Cardiac septum (tissue), 1 donor: ENCODE measurements around the gene GJD4. TPM values are rescaled to one million over a fixed set of nuclear protein-coding genes. Genes with fewer than 3 reads are reported as not detected.

Source experiments
- DNase-seq: peaks from one replicate; pipeline ENCODE4 v3.0.0-alpha.2; 2020; ENCODE audit warnings: low spot score
- intact Hi-C: fragments of 100-400 bp; cut with DNase I; formaldehyde crosslinking; loops from one replicate; pipeline ENCODE4 v1.14.0; 2022
- total RNA-seq: library from RNA; stranded (reverse); fragmentation: NEBNext Ultra II Directional; extraction: Animal tissue kit (Norgen Biotek cat#: 25700); gene quantifications from one replicate; pipeline ENCODE4 v1.2.1, GENCODE V29; 2021
- donor health status: DM: no; HTN: no; CAD: no.

GJD4 gene
- total RNA-seq, 1 donor from 2014 or later, result not detected

DNA sequence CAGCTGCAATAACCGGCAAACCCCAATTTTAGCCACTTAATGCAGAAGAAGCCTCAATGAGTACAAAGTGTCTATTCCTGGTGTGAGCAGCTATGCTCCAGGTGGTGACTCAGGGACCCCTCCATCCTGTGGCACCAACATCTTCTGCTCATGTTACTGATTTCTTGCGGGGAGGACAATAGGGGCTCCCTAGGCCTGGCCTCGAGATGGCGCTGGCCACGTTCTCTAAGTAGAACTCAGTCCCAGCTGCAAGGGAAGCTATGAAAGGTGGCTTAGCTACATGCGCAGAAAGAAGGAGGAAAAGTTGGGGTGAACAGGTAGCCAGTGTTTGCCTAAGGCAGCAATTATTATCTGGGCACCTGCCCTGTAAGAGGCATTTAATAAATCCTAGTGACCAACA lies 6.6 kb downstream of the GJD4 start:
- intact Hi-C loops, result no loop called here
- DNase-seq, result no peak

DNA sequence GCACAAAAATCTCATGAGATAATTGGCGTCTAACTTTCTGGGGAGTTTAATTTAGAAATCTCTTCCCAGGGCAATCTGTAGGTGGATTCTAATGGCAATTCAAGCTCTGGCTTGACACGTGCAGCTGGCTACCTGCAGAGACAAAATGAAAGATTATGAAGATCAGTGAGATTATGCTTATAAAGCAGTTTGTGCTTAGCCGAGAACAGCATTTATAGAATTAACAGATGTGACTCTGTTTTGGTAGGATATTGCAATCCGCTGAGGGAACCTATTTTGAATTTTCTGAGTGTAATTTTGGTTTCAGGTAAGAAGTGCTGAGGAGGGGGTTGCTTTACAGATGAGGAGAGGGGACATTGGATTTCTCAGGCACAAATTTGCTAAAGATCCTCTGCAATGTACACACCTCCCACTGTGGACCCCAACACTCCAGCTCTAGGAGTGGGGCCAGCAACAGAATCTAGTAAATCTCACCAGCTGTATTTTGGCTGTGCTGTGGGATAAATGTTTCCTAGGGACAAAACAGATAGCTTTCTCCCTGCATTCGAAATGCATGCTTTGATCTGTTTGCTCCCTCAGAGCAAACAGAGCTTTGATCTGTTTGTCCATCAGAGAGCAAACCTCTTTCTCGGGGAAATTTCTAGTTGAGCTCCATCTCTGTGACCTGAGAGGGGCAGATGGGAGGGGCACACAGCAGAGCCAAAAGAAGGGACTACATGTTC lies 7.4 kb downstream of the GJD4 start:
- no peak for DNase-seq
- intact Hi-C loops, result no loop called here

DNA sequence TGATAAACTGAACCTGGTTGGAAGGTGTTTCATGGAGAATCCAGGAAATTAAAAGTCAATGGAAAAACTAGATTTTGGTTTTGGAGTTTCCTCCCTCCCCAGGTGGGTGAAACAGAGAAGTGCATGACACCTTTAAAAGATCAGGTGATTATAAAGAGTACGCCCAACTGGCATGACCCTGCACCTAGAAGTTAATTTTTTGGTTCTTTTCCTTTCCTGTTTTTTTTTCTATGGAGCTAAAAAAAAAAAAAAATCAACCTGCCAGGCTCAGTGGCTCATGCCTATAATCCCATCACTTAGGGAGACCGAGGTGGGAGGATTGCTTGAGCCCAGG lies 7.9 kb downstream of the GJD4 start:
- DNase-seq, result no peak
- intact Hi-C loops, result no loop called here

DNA sequence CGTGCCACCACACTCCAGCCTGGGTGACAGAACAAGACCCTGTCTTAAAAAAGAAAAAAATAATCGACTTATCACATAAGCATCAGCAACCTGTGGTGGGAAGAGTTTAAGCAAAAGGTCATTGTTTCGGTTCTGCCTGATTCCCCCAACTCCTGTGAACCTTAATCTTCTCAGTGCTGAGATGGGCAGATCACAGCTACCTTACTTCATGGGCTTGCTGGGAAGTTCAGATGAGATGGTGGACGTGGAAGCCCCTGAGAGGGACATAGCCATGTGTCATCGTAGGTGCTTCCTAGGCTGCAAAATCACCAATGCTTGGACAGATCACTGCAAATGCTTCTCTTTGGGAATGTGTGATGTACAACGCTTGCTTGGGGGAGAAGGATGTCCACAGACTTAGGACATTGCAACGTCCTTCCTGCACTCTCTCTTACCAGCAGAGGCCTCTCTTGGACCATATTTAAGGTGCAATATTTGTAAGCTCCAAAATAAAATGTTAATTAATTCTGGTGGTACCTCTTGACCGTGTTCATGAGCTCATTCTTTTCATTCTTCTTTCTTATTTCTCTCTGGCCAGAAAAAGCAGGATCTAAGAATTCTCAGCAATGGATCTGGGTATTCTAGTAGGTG lies 8.6 kb downstream of the GJD4 start:
- intact Hi-C loops, result no loop called here
- DNase-seq, result no peak

DNA sequence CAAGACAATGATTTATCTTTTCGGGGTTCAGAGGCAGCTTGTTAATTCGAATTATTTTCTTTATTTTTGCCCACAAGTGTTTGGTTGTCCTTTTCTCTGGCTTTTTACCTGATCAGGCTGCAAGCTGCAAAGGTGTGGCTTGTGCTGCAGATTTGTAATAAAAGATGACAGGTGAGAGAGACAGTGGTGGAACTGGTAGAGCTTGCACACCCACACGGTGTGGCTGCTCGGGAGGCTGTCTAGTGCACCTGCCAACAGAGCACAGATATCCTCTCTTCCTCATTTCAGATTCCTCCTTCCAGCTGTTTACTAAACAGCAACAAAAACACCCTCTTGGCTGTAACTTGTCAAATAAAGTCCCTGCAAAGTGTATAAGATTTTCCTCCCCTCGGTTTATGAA lies 9.2 kb downstream of the GJD4 start:
- DNase-seq, result no peak
- intact Hi-C loops, result no loop called here

DNA sequence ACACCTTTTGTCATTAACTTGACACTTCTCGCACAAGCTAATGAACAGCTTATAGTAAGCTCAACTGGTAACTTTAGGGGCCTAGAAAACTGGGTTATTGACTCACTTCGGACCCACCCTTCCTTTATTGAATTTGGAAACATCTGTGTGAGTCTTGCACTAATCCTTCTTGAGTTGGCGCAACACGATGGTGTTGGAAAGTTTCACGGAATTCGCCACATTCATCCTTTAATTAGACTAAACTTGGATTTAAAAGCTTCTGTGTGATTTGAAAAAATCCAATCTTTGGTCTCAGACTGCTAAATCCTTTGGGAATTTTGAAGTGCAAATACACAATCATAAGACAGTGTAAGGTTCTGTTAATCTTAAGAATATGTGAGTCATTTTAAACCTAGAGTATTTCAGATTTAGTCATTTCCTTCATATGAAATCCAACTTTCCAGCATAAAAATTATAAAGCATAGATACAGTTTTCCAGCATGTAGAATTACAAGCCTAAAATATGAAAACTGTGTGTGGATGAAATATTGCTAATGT lies 21.9 kb downstream of the GJD4 start:
- intact Hi-C loops, result no loop called here
- DNase-seq, result no peak

DNA sequence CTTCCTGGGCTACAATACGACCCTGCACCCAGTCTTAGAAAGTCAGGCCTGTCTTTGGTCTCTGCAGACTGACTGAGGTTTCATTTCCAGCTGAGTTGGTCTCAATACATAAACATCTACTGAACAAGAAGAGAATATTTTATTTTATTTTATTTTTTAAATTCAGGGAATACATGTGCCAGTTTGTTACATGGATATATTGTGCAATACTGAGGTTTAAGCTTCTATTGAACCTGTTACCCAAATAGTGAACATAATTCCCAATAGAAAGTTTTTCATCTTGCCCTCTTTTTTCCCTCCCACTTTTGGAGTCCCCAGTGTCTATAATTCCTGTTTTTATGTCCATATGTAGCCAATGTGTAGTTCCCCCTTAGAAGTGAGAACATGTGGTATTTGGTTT lies 26.3 kb downstream of the GJD4 start:
- DNase-seq, result no peak
- intact Hi-C loops, result no loop called here

DNA sequence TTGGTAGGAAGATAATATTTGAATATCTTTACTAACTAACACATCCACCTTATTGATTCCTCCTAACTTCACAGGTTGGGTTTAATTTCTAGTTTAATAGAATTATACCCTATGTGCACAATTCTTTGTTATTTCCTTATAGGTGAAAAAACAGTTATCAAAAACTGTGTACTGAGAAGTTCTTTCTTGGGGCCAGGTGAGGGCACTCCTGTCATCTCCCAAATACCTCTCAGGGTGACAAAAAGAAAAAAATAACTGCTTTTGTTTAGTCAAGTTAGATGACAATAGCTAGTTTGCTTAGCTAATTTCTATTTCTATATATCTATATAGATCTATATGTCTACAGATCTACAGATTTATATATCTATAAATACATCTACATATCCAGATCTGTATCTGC lies 26.9 kb downstream of the GJD4 start:
- intact Hi-C loops, result no loop called here
- no peak for DNase-seq

DNA sequence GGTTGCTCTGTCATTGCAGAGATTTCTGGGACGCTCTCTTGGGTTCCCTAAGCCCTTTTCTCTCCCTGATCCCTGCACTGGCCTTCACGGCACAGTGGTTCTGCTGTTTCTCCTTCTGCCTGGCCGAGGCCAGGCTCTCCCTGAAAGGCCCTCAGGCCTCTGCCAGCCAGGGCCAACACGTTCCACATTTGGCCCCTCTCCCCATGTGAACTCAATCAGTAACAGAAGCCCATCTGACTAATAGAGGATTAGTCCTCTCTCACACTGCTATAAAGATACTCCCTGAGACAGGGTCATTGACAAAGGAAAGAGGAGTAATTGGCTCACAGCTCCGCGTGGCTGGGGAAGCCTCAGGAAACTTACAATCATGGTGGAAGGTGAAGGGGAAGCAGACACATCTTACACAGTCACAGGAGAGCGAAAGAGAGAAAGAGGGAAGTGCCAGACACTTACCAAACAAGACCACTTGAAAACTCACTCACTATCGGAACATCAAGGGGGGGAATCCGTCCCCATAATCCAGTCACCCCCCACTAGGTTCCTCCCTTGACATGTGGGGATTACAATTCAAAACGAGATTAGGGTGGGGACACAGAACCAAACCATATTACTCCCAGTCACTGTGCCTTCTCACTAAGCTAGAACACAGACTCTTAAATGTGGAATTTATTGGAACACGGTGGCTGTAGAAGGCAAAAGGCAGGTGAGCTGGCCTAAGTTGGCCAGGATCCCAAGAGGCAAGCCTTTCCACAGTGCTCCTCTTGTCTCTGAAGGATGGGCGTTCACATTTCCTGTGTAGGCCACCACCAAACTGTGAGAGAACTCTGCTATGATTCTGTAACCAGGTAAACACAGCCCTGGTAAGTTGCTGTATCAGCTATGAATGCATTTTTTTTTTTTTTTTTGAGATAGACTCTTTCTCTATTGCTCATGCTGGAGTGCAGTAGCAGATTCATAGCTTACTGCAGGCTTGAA lies 28.2 kb downstream of the GJD4 start:
- DNase-seq, result peak; percentile 51
- intact Hi-C loops, result no loop called here

DNA sequence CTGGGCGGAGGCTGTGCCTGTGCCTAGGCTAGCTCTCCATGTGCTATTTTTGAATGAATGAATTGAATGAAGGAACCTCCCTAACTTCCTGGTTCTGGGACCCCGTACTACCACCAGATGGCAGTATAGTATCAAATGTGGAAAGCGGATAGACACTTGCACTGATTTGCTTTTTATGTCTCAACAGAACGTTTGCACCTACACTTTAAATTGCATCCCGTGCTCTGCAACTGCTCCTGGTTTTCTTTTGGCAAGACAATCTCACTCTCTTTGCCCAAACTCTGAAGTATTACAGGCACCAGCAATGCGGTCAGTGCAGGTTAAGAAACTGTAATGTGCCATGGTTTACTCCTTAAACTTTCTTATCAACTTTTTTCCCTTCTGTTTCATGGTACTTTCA lies 30.4 kb downstream of the GJD4 start:
- intact Hi-C loops, result loop anchor here (2.0 to 5.0 kb wide), 2 partner anchors 1143 to 1242 kb away; no protein-coding TSS in a partner anchor
- no peak for DNase-seq

DNA sequence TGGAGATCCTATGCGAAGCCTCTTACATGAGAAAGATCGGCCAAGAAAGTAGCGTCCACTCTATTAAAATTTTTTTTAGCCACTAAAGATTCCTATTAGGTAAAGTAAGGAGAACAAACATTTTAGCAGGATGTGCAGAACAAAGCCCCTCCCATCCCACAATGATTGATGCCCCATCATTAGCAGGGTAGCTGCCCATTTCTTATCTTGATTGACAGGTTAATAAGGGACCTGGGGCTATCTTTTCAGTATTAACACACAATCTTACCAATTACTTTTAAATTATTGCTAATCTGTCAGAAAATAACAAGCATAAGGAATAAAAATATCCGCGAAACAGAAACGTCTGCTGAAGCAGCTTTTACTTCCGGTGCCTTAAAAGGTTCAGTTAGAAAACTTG lies 31.8 kb downstream of the GJD4 start:
- no peak for DNase-seq
- intact Hi-C loops, result loop anchor here (5.0 kb wide), 1 partner anchor 1240 kb away; no protein-coding TSS in a partner anchor

DNA sequence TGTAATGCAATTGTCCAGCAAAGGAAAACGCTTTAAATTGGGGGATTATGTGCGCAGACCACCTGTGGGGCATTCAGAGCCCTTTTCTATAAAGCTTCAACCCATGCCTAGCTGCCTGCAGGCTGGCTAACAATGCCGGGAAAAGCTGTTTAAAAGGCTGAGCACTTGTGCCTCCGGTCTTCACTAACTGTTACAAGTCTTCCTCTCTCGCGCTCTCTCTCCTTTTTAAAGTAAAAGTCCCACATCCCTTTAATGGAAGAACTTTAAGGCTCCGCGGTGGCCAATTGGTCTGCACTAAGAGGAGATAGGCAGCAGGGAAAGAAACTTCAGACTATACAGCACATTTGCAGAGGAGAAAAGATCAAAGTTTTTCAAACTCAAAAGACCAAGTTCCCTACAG lies 32.3 kb downstream of the GJD4 start:
- no peak for DNase-seq
- intact Hi-C loops, result loop anchor here (5.0 kb wide), 1 partner anchor 1240 kb away; no protein-coding TSS in a partner anchor

DNA sequence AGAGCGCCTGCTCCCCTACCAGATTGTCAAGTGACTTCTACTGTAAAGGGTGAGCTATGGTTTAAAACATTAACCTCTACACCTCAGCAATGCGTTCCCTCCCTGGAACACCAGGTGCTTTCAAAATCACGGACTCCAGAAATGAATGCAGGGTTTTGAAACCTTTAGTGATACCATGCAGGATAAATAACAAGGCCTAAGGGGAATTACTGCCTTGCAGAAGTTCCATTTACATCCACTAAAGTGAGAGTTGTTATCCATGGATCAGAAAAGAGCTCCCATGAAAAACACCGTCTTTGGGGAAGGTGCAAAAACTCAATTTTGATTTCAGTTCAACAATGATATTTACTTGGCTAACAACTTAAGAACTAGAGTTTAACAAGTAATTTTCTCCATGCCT lies 33.0 kb downstream of the GJD4 start:
- intact Hi-C loops, result loop anchor here (5.0 kb wide), 1 partner anchor 1239 kb away; no protein-coding TSS in a partner anchor
- DNase-seq, result no peak

DNA sequence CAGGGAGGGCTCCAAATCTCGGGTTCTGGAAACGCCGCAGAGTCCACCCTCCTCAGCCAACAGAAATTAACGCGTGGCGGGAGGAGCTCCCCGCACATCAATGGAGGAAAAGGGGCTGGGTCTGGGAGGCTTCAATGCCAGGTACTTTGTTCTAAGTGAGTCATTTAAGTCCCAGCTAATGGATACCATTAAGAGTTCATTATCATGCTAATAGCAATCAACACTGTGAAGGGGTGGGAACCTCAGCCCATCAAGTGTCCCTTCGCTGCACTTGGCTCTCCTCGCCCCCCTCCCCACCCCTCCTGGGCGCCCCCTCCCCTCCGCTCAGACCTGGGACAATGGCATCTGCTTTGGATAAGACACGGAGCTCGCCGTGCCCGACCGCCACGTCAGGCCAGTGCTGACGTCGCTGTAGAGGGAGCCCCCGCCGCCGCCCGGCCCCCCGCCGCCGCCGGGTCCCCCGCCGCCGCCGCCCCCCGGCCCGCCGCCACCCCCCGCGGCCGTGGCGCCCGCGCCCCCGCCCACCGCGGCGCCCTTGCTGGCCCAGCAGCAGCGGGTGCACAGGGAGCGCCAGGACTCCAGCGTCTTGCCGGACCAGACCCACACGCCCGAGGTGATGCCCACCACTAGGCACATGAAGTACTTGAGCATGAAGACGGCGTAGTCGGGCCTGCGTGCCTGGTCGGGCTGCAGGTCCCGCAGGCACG lies 34.0 kb downstream of the GJD4 start:
- DNase-seq, result no peak
- intact Hi-C loops, result loop anchor here (5.0 kb wide), 1 partner anchor 1238 kb away; no protein-coding TSS in a partner anchor

DNA sequence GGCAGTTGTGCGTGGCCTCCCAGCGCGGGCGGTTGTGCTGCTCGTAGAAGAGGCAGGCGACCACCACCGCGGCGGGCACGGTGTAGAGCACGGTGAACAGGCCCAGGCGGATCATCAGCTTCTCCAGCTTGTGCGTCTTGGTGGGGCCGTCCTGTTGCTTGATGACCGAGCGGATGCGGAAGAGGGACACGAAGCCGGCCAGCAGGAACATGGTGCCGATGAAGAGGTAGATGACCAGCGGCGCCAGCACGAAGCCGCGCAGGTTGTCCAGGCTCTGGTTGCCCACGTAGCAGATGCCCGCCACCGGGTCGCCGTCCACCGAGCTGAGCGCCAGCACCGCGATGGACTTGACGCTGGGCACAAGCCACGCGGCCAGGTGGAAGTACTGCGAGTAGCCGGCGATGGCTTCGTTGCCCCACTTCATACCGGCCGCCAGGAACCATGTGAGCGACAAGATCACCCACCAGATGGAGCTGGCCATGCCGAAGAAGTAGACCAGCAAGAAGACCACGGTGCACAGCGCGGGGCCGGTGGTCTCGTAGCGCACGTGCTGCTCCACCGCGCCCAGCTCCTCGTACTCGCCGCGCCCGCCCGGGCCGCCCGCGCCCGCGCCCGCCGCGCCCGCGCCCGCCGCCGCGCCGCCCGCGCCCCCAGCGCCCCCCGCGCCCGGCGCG lies 34.7 kb downstream of the GJD4 start:
- intact Hi-C loops, result loop anchor here (5.0 to 10.0 kb wide), 5 partner anchors 188 to 1237 kb away; no protein-coding TSS in a partner anchor
- no peak for DNase-seq

DNA sequence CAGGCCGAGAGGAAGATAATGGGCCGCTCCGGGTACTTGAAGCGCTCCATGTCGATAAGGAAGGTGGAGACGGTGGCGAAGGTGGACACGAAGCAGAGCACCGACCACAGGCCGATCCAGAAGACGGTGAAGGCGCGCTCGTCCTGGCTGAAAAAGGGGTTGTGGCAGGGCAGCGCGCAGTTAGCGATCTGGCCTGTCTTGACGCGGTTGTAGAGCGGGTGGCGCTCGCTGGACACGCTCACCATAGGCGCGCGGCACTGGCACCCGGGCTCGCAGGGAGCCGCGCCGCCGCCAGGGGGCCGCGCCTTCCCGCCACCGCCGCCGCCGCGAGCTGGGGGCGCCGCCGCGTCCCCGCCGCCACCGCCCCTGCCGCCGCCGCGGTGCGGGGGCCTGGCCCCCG lies 35.3 kb downstream of the GJD4 start:
- no peak for DNase-seq
- intact Hi-C loops, result loop anchor here (5.0 to 10.0 kb wide), 4 partner anchors 188 to 852 kb away; no protein-coding TSS in a partner anchor

DNA sequence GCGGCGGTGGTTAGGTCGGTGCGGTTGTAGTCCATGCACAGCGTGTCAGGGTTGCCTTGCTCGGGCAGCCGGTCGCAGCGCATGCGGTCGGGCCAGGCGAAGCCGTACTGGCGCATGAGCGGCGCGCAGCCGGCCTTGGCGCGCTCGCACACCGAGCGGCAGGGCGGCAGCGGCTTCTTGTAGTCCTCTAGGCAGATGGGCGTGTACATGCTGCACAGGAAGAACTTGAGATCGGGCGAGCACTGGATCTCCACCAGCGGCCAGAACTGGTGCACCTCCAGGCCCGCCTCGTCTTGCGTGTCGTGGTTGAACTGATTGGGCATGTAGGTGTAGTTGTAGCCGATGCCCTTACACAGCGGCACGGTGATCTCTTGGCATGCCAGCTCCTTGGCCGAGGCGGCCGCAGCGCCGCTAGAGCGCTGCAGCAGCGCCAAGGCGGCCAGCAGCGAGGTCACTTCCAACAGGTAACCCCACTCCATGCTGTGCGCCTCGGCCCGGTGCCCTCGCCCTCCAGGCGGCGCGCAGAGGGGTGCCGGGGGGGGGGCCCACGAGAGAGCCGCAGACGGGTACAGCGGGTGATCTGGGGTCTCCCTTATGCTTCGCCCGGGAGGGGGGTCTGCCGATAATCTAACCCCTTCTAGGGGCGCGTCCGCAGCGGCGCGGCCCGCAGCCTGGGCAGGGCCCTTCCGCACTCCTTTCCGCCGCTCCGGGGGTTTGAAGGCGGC lies 36.0 kb downstream of the GJD4 start:
- intact Hi-C loops, result loop anchor here (5.0 to 10.0 kb wide), 4 partner anchors 189 to 851 kb away; no protein-coding TSS in a partner anchor
- no peak for DNase-seq

DNA sequence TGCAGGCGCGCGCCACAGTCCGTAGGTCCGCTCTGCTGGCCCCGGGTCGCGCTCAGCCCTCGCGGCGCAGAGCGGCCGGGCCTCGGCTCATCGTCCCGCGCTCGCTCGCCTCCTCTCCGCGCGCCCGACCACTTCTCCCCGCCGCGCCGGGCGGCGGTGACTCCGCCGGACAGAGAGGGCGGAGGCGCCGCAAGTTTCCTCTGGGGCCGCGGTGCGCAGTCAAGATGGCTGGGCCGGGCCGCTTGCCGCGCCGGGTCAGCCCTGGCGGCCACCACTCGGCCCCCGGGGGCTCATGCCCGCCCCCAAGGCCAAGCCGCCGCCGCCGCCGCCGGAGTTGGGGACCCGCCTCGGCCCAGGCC lies 36.5 kb downstream of the GJD4 start:
- intact Hi-C loops, result loop anchor here (5.0 to 10.0 kb wide), 4 partner anchors 189 to 851 kb away; no protein-coding TSS in a partner anchor

More for the DNA sequence above, 36.5 kb downstream of the GJD4 start:
- DNase-seq, result no peak
